HepG2 (cell line): ENCODE measurements around the gene CEP83. TPM values are rescaled to one million over a fixed set of nuclear protein-coding genes. Genes with fewer than 3 reads are reported as not detected.

Source experiments
- AGO1 ChIP-seq: fragments of 200-400 bp; formaldehyde crosslinking; IDR thresholded peaks from 2 replicates; pipeline ENCODE4 v1.6.1; 2017; ENCODE audit warnings: mild to moderate bottlenecking, low read depth, low read length, moderate library complexity; ENCODE audit not compliant: poor library complexity, severe bottlenecking
- BHLHE40 ChIP-seq: IDR thresholded peaks from 2 replicates; pipeline ENCODE4 v1.6.1; 2011; ENCODE audit warnings: low read length, improper control_type of control experiment
- FOXM1 ChIP-seq: sonication (generic); formaldehyde crosslinking; IDR thresholded peaks from 2 replicates; pipeline ENCODE4 v1.5.0; 2020; ENCODE audit warnings: missing genetic modification reagents
- GMEB1 ChIP-seq: sonication (generic); formaldehyde crosslinking; IDR thresholded peaks from 2 replicates; pipeline ENCODE4 v1.5.1; 2020; ENCODE audit warnings: missing genetic modification reagents, mild to moderate bottlenecking, borderline replicate concordance
- GTF3A ChIP-seq: sonication (generic); formaldehyde crosslinking; conservative IDR thresholded peaks from 2 replicates; pipeline ENCODE4 v1.4.0; 2020; ENCODE audit warnings: mild to moderate bottlenecking, missing genetic modification reagents
- JUN ChIP-seq: sonication (generic); formaldehyde crosslinking; IDR thresholded peaks from 2 replicates; pipeline ENCODE4 v1.4.0; 2020; ENCODE audit warnings: mild to moderate bottlenecking, missing genetic modification reagents
- MAFF ChIP-seq: IDR thresholded peaks from 2 replicates; pipeline ENCODE4 v1.6.1; 2011; ENCODE audit warnings: low read depth, low read length, improper control_type of control experiment
- MLLT10 ChIP-seq: sonication (generic); formaldehyde crosslinking; IDR thresholded peaks from 2 replicates; pipeline ENCODE4 v1.4.0; 2020; ENCODE audit warnings: missing genetic modification reagents
- NFAT5 ChIP-seq: sonication (generic); formaldehyde crosslinking; IDR thresholded peaks from 2 replicates; pipeline ENCODE4 v1.4.0; 2020; ENCODE audit warnings: missing genetic modification reagents
- NFIC ChIP-seq: IDR thresholded peaks from 2 replicates; pipeline ENCODE4 v1.6.1; 2012; ENCODE audit warnings: mild to moderate bottlenecking, low read length, inconsistent platforms
- NPAS2 ChIP-seq: sonication (generic); formaldehyde crosslinking; IDR thresholded peaks from 2 replicates; pipeline ENCODE4 v1.8.0; 2022; ENCODE audit warnings: mild to moderate bottlenecking, missing genetic modification reagents, borderline replicate concordance
- REPIN1 ChIP-seq: sonication (generic); formaldehyde crosslinking; IDR thresholded peaks from 2 replicates; pipeline ENCODE4 v1.8.0; 2022; ENCODE audit warnings: missing genetic modification reagents, low read depth, mild to moderate bottlenecking, borderline replicate concordance
- SMARCC2 ChIP-seq: fragments of 450-650 bp; IDR thresholded peaks from 2 replicates; pipeline ENCODE4 v1.6.1; 2017; ENCODE audit warnings: antibody characterized with exemption, mild to moderate bottlenecking
- ZFAT ChIP-seq: sonication (generic); formaldehyde crosslinking; conservative IDR thresholded peaks from 2 replicates; pipeline ENCODE4 v1.8.1; 2023; ENCODE audit warnings: missing genetic modification reagents, inconsistent platforms
- ZFP91 ChIP-seq: sonication (generic); formaldehyde crosslinking; IDR thresholded peaks from 2 replicates; pipeline ENCODE4 v1.9.0; 2022; ENCODE audit warnings: missing genetic modification reagents, mild to moderate bottlenecking, borderline replicate concordance
- ZMAT5 ChIP-seq: sonication (generic); formaldehyde crosslinking; IDR thresholded peaks from 2 replicates; pipeline ENCODE4 v1.5.0; 2020; ENCODE audit warnings: mild to moderate bottlenecking, low read depth, missing genetic modification reagents, borderline replicate concordance
- ZNF101 ChIP-seq: sonication (generic); formaldehyde crosslinking; IDR thresholded peaks from 2 replicates; pipeline ENCODE4 v1.4.0; 2020; ENCODE audit warnings: mild to moderate bottlenecking, low read depth, missing genetic modification reagents, borderline replicate concordance
- ZNF329 ChIP-seq: sonication (generic); formaldehyde crosslinking; IDR thresholded peaks from 2 replicates; pipeline ENCODE4 v1.9.0; 2021; ENCODE audit warnings: low read depth, mild to moderate bottlenecking, missing genetic modification reagents
- ZNF34 ChIP-seq: sonication (generic); formaldehyde crosslinking; IDR thresholded peaks from 2 replicates; pipeline ENCODE4 v1.4.0; 2020; ENCODE audit warnings: mild to moderate bottlenecking, missing genetic modification reagents, borderline replicate concordance
- ZNF672 ChIP-seq: sonication (generic); formaldehyde crosslinking; IDR thresholded peaks from 2 replicates; pipeline ENCODE4 v1.8.1; 2022; ENCODE audit warnings: missing genetic modification reagents
- ZNF792 ChIP-seq: IDR thresholded peaks from 2 replicates; pipeline ENCODE4 v1.6.1; 2016
- polyA plus RNA-seq, 8 experiments: library from polyadenylated mRNA; depleted of rRNA in 3 of 8; stranded (reverse) in 7 of 8; unstranded in 1 of 8; fragments of >200 nt; fragmentation: Illumina TruSeq in 4 of 8; extraction: Trizol in 4 of 8; gene quantifications; 2 replicates each; pipeline versions ENCODE4 v1.2.1 to v1.2.3, GENCODE V29; 2011 to 2016; ENCODE audit warnings: low read depth in 4 of 8, missing spikeins in 1 of 8, mixed read lengths in 1 of 8; ENCODE audit not compliant: insufficient read depth in 1 of 8
- total RNA-seq, 5 experiments: library from RNA; depleted of rRNA; stranded (reverse); fragments of >200 nt; fragmentation: Illumina TruSeq; extraction: Trizol; gene quantifications; 2 replicates each; pipeline ENCODE4 v1.2.3, GENCODE V29; 2016; ENCODE audit warnings: low read depth in 1 of 5

Gene CEP83
- total and polyA plus RNA-seq, 2 of the 13 experiments (the other 11 are each of a cell fraction or from before 2014, with no cell fraction given): 6.2 to 19.2 TPM

GRCh38 chr12:94459728-94460615 is at the start of gene CEP83 (continued):
- TF ChIP-seq ZNF329 (CRISPR knock-in tag) (peak; percentile 40; the same call in 1 of the 2 replicates), ZFP91 (CRISPR knock-in tag) (peak; percentile 90; the same call in 1 of the 2 replicates), ZNF792 (CRISPR knock-in tag) (peak; percentile 75), NFIC (no peak), ZMAT5 (no peak), ZFAT (CRISPR knock-in tag) (no peak), ZNF34 (no peak), NFAT5 (CRISPR knock-in tag) (peak; percentile 43), AGO1 (peak; percentile 58), GMEB1 (CRISPR knock-in tag) (peak; percentile 98), ZNF101 (CRISPR knock-in tag) (no peak), SMARCC2 (no peak), BHLHE40 (no peak; the same call in 1 of the 2 replicates), MLLT10 (CRISPR knock-in tag) (no peak), FOXM1 (no peak), MAFF (no peak), JUN (no peak), ZNF672 (CRISPR knock-in tag) (no peak), NPAS2 (no peak), REPIN1 (CRISPR knock-in tag) (peak; percentile 64; the same call in 1 of the 2 replicates), GTF3A (CRISPR knock-in tag) (no peak)
